Stimulated activated CD8-positive, alpha-beta memory T cell treated with anti-CD3 and anti-CD28 coated beads, Interleukin-15, amount 100 ng/mL, for 1 hour (primary cell): ENCODE results near the gene RPS6KB2.
"Not testable (repeated sequence)": the region's sequence is repeated elsewhere in the genome, so short reads cannot be mapped to it uniquely, and the experiment has no call there.

Experiments
- DNase-seq: peaks from one replicate; pipeline ENCODE4 v3.0.0-alpha.2; 2020; ENCODE audit warnings: low read depth

The RPS6KB2 gene

GRCh38 chr11:67442504-67443404 lies 14.5 kb downstream of the RPS6KB2 start:
- no peak for DNase-seq

- no peak for DNase-seq
These were observed 17.2 kb downstream of the RPS6KB2 start for GRCh38 chr11:67445515-67445914.

GRCh38 chr11:67448220-67448609 lies 19.9 kb downstream of the RPS6KB2 start:
- no peak for DNase-seq

- DNase-seq, result no peak
These were observed 21.0 kb downstream of the RPS6KB2 start for GRCh38 chr11:67449116-67449844.

- no peak for DNase-seq
These were observed 22.7 kb downstream of the RPS6KB2 start for GRCh38 chr11:67450796-67451657.

GRCh38 chr11:67451658-67451976 lies 23.3 kb downstream of the RPS6KB2 start:
- DNase-seq, result no peak

- DNase-seq, result no peak
These were observed 24.1 kb downstream of the RPS6KB2 start, which contains the start of gene GPR152 for GRCh38 chr11:67452141-67452952. Gene GPR152, minus strand, starts transcription at chr11:67452729. Its CDS starts 5 bp downstream, at chr11:67452724.

GRCh38 chr11:67453816-67454732 lies 25.8 kb downstream of the RPS6KB2 start:
- DNase-seq, result no peak

- no peak for DNase-seq
These were observed 26.8 kb downstream of the RPS6KB2 start, which contains the start of gene CABP4 for GRCh38 chr11:67455054-67455453. Gene CABP4, plus strand, starts transcription at chr11:67455354. Its CDS starts 70 bp downstream, at chr11:67455424.

GRCh38 chr11:67456068-67456705 lies 27.9 kb downstream of the RPS6KB2 start:
- DNase-seq, result no peak

GRCh38 chr11:67457453-67457852 lies 29.2 kb downstream of the RPS6KB2 start:
- no peak for DNase-seq

GRCh38 chr11:67458266-67458665 lies 30.0 kb downstream of the RPS6KB2 start:
- DNase-seq, result no peak

- no peak for DNase-seq
These were observed 34.9 kb downstream of the RPS6KB2 start for GRCh38 chr11:67463186-67463585.

GRCh38 chr11:67463680-67464410 lies 35.6 kb downstream of the RPS6KB2 start:
- no peak for DNase-seq

- peak; percentile 83 for DNase-seq
These were observed 36.3 kb downstream of the RPS6KB2 start for GRCh38 chr11:67464411-67465188.

GRCh38 chr11:67465189-67465510 lies 36.9 kb downstream of the RPS6KB2 start:
- DNase-seq, result no peak

- not testable (repeated sequence) for DNase-seq
These were observed 37.2 kb downstream of the RPS6KB2 start for GRCh38 chr11:67465530-67465929.

GRCh38 chr11:67466367-67466766 lies 38.1 kb downstream of the RPS6KB2 start:
- no peak for DNase-seq
